SK-N-SH (cell line): Measurements from ENCODE around the gene RPS6KA2. TPM values are rescaled to one million over a fixed set of nuclear protein-coding genes. Genes with fewer than 3 reads are reported as not detected.

Experiments
- CTCF ChIA-PET: fragments of 300-600, 350-600 bp; formaldehyde crosslinking; extraction: SDS; loops from one replicate; lab custom pipeline; 2021; lab: Yijun Ruan, JAX
- POLR2A ChIA-PET: fragments of 350-600 bp; sonication (Branson Sonifier 250); formaldehyde crosslinking; extraction: SDS; loops from one replicate; lab custom pipeline; 2020; ENCODE audit warnings: antibody characterized with exemption, inconsistent platforms; lab: Yijun Ruan, JAX
- DNase-seq: peaks from one replicate; pipeline ENCODE4 v3.0.0; 2012
- H2AFZ ChIP-seq: fragments of 200-600 bp; sonication (generic); 2 replicates; pipeline ENCODE4 v1.8.1; 2016; ENCODE audit warnings: antibody characterized with exemption, mild to moderate bottlenecking, low read depth
- H3F3A ChIP-seq: fragments of 200-600 bp; sonication (generic); replicated peaks from 2 replicates; pipeline ENCODE3; 2016; ENCODE audit warnings: antibody characterized with exemption, mild to moderate bottlenecking; ENCODE audit not compliant: insufficient read depth
- H3K27ac ChIP-seq, 2 experiments: fragments of 200-500 bp in 1 of 2; fragments of 200-600 bp in 1 of 2; sonication (Bioruptor generic) in 1 of 2; sonication (generic), shearing (Covaris generic) in 1 of 2; 2 replicates each; pipeline versions ENCODE4 v1.5.1 to v1.6.1; 2014 to 2016; ENCODE audit warnings: low read depth in 2 of 2, inconsistent platforms in 1 of 2, low read length in 1 of 2, mild to moderate bottlenecking in 1 of 2, mixed read lengths in 1 of 2
- H3K27me3 ChIP-seq: fragments of 200-600 bp; sonication (generic), shearing (Covaris generic); 2 replicates; pipeline ENCODE4 v1.6.1; 2016; ENCODE audit warnings: mixed run types; ENCODE audit not compliant: insufficient read depth
- H3K36me3 ChIP-seq, 2 experiments: fragments of 200-500 bp in 1 of 2; fragments of 200-600 bp in 1 of 2; sonication (Bioruptor generic) in 1 of 2; sonication (generic) in 1 of 2; replicated peaks in 1 of 2; 2 replicates each; pipeline versions ENCODE3 to v1.5.1; 2014 to 2016; ENCODE audit warnings: low read length in 1 of 2, mild to moderate bottlenecking in 1 of 2; ENCODE audit not compliant: insufficient read depth in 2 of 2, control insufficient read depth in 1 of 2
- H3K4me1 ChIP-seq, 2 experiments: fragments of 200-500 bp in 1 of 2; fragments of 200-600 bp in 1 of 2; sonication (Bioruptor generic) in 1 of 2; sonication (generic), shearing (Covaris generic) in 1 of 2; 2 replicates each; pipeline versions ENCODE4 v1.5.1 to v1.6.1; 2014 to 2016; ENCODE audit warnings: low read depth in 1 of 2, low read length in 1 of 2, mixed run types in 1 of 2; ENCODE audit not compliant: insufficient read depth in 2 of 2, control insufficient read depth in 1 of 2
- H3K4me2 ChIP-seq: fragments of 200-600 bp; sonication (generic), shearing (Covaris generic); 2 replicates; pipeline ENCODE4 v1.6.1; 2017; ENCODE audit warnings: mixed run types
- H3K4me3 ChIP-seq, 2 experiments: fragments of 200-500 bp in 1 of 2; fragments of 200-600 bp in 1 of 2; sonication (Bioruptor generic) in 1 of 2; sonication (generic), shearing (Covaris generic) in 1 of 2; 2 replicates each; pipeline versions ENCODE4 v1.5.1 to v1.8.1; 2014 to 2016; ENCODE audit warnings: low read depth in 2 of 2, inconsistent platforms in 1 of 2, low read length in 1 of 2, mild to moderate bottlenecking in 1 of 2, mixed read lengths in 1 of 2, moderate library complexity in 1 of 2
- H3K79me2 ChIP-seq: fragments of 200-600 bp; sonication (generic); 2 replicates; pipeline ENCODE4 v1.8.1; 2017; ENCODE audit warnings: mild to moderate bottlenecking; ENCODE audit not compliant: insufficient read depth
- H3K9ac ChIP-seq: fragments of 200-600 bp; sonication (generic); 2 replicates; pipeline ENCODE4 v1.6.1; 2017; ENCODE audit warnings: mixed run types
- H3K9me2 ChIP-seq: fragments of 200-600 bp; sonication (generic); 2 replicates; pipeline ENCODE4 v1.6.1; 2017; ENCODE audit warnings: mixed run types
- H3K9me3 ChIP-seq: fragments of 200-600 bp; sonication (generic); 2 replicates; pipeline ENCODE4 v1.6.1; 2017; ENCODE audit warnings: mixed run types, mild to moderate bottlenecking, moderate library complexity
- H4K20me1 ChIP-seq: fragments of 200-600 bp; sonication (generic); 2 replicates; pipeline ENCODE4 v1.6.1; 2017; ENCODE audit warnings: mild to moderate bottlenecking, mixed run types; ENCODE audit not compliant: insufficient read depth
- EZH2phosphoT487 ChIP-seq: fragments of 200-600 bp; sonication (generic); IDR thresholded peaks from 2 replicates; pipeline ENCODE4 v1.6.1; 2017; ENCODE audit warnings: low read depth, mixed run types, mild to moderate bottlenecking, antibody characterized with exemption, moderate library complexity, borderline replicate concordance
- FOSL2 ChIP-seq: IDR thresholded peaks from 2 replicates; pipeline ENCODE4 v1.4.0; 2012; ENCODE audit warnings: low read depth, mild to moderate bottlenecking, moderate library complexity, borderline replicate concordance
- FOXJ3 ChIP-seq: sonication (generic); formaldehyde crosslinking; IDR thresholded peaks from 2 replicates; pipeline ENCODE4 v1.5.1; 2020; ENCODE audit warnings: mild to moderate bottlenecking, missing genetic modification reagents
- GATA2 ChIP-seq: sonication (generic); formaldehyde crosslinking; IDR thresholded peaks from 2 replicates; pipeline ENCODE4 v1.5.0; 2020; ENCODE audit warnings: mild to moderate bottlenecking, missing genetic modification reagents
- JUND ChIP-seq: IDR thresholded peaks from 2 replicates; pipeline ENCODE4 v1.4.0; 2012
- MXI1 ChIP-seq: IDR thresholded peaks from 2 replicates; pipeline ENCODE4 v1.6.1; 2012; ENCODE audit warnings: mild to moderate bottlenecking, low read depth, low read length, improper control_type of control experiment
- RCOR1 ChIP-seq: fragments of 150-350 bp; IDR thresholded peaks from 2 replicates; pipeline ENCODE4 v1.6.1; 2017; ENCODE audit warnings: antibody characterized with exemption, low read length
- RFX5 ChIP-seq: IDR thresholded peaks from 2 replicates; pipeline ENCODE4 v1.6.1; 2012; ENCODE audit warnings: mild to moderate bottlenecking, improper control_type of control experiment, low read length
- RXRA ChIP-seq: IDR thresholded peaks from 2 replicates; pipeline ENCODE4 v1.4.0; 2012; ENCODE audit warnings: low read depth, mild to moderate bottlenecking, borderline replicate concordance
- SIN3A ChIP-seq: IDR thresholded peaks from 2 replicates; pipeline ENCODE4 v1.6.1; 2012; ENCODE audit warnings: low read depth, mild to moderate bottlenecking, low read length, moderate library complexity, borderline replicate concordance
- TAF1 ChIP-seq: IDR thresholded peaks from 2 replicates; pipeline ENCODE4 v1.6.1; 2012; ENCODE audit warnings: low read depth, mild to moderate bottlenecking, low read length, moderate library complexity, borderline replicate concordance
- TEAD4 ChIP-seq: IDR thresholded peaks from 2 replicates; pipeline ENCODE4 v1.4.0; 2012; ENCODE audit warnings: mild to moderate bottlenecking, borderline replicate concordance; ENCODE audit not compliant: insufficient read depth
- WGBS: methylation state at CpG from one replicate; pipeline ENCODE4 v1.1.6; 2017; ENCODE audit warnings: low lambda C conversion rate; 5-methylcytosine and 5-hydroxymethylcytosine counted together
- polyA plus RNA-seq, 3 experiments: library from polyadenylated mRNA; depleted of rRNA; stranded (reverse); fragments of >200 nt; gene quantifications; 2 replicates each; pipeline ENCODE4 v1.2.3, GENCODE V29; 2012
- TF ChIP-seq, protein P1 (sequence below): fragments of 150-350 bp; IDR thresholded peaks from 2 replicates; pipeline ENCODE4 v1.6.1; 2016; ENCODE audit warnings: mild to moderate bottlenecking, low read depth, low read length
- TF ChIP-seq, protein P2 (sequence below): fragments of 150-350 bp; IDR thresholded peaks from 2 replicates; pipeline ENCODE4 v1.6.1; 2017; ENCODE audit warnings: antibody characterized with exemption, low read length, low read depth, borderline replicate concordance

Gene RPS6KA2
- polyA plus RNA-seq, 1 of the 3 experiments (the other 2 are of a cell fraction), result 59.5 TPM

DNA sequence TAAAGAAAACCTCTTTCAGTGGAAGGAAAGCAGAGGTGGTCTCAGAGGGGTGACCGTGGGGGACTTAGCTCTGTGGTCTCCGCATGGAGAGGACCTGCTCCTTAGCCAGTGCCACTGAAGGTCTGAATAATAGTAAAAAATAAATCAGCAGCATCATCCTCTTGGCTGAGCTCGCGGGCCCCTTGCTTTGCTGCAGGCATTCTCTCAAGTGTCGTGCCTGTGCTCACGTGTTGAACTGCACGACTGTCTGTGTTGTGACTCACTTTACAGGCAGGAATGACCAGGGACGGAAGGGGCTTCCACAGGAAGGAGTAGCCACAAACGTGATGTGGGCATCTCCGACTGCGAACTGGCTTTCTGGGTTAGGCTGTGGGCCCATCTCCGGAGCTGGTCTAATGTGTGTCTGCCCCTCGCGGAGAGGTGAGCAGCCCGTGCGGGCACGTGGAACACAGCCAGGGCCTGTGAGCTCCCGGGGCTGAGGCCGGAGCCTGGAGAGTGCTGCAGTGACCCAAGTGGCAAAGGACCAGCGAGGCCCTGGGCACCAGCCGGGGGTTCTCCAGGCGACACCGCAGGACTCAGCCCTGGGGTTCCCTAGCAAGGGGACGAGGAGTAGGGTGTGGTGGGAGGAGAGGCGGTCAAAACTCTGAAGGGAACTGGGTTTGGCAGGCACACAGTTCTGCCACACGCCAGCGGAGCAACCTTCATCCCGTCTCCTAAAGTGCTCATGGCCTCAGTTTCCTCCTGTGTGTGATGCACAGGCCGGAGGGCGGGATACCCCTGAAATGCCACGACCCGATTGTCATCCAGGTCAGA is 129.8 kb downstream of the RPS6KA2 start:
- no peaks in the 10 kb centered on the region for H3F3A ChIP-seq
- no peaks in the 10 kb centered on the region for H3K9me3 ChIP-seq
- no peak for TF ChIP-seq TAF1
- no peak for TF ChIP-seq SIN3A
- TF ChIP-seq JUND, result no peak
- no peak for TF ChIP-seq MXI1
- no peak for TF ChIP-seq FOXJ3 (CRISPR knock-in tag)
- no peak for TF ChIP-seq TEAD4
- TF ChIP-seq RXRA, result no peak
- TF ChIP-seq, protein P1, sequence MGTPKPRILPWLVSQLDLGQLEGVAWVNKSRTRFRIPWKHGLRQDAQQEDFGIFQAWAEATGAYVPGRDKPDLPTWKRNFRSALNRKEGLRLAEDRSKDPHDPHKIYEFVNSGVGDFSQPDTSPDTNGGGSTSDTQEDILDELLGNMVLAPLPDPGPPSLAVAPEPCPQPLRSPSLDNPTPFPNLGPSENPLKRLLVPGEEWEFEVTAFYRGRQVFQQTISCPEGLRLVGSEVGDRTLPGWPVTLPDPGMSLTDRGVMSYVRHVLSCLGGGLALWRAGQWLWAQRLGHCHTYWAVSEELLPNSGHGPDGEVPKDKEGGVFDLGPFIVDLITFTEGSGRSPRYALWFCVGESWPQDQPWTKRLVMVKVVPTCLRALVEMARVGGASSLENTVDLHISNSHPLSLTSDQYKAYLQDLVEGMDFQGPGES, result no peak
- TF ChIP-seq, protein P2, sequence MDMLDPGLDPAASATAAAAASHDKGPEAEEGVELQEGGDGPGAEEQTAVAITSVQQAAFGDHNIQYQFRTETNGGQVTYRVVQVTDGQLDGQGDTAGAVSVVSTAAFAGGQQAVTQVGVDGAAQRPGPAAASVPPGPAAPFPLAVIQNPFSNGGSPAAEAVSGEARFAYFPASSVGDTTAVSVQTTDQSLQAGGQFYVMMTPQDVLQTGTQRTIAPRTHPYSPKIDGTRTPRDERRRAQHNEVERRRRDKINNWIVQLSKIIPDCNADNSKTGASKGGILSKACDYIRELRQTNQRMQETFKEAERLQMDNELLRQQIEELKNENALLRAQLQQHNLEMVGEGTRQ, result no peak
- TF ChIP-seq RCOR1, result no peak
- no peak for TF ChIP-seq GATA2 (CRISPR knock-in tag)
- TF ChIP-seq EZH2phosphoT487, result no peak
- TF ChIP-seq RFX5, result no peak
- H3K9me2 ChIP-seq, result no peaks in the 10 kb centered on the region
- no peaks in the 10 kb centered on the region for H3K27me3 ChIP-seq
- H3K9ac ChIP-seq, result no peak overlapping the region
- ChIA-PET CTCF (no interaction called here), POLR2A (no interaction called here)
- H3K27ac ChIP-seq, result no peak overlapping the region; a peak in 1 of 4 replicates
- no peak overlapping the region for H2AFZ ChIP-seq
- no peak overlapping the region for H3K4me2 ChIP-seq
- no peaks in the 10 kb centered on the region for H4K20me1 ChIP-seq
- peaks cover 5 to 82% of the 10 kb centered on the region in 2 experiments for H3K36me3 ChIP-seq
- H3K79me2 ChIP-seq, result no peaks in the 10 kb centered on the region
- H3K4me3 ChIP-seq, result no peak overlapping the region
- DNase-seq, result no peak
- WGBS, result 92% methylated on average over 25 of the region's 32 CpGs
- H3K4me1 ChIP-seq, result peaks cover 0 to 63% of the 10 kb centered on the region in 2 experiments; a peak in 2 of 4 replicates

DNA sequence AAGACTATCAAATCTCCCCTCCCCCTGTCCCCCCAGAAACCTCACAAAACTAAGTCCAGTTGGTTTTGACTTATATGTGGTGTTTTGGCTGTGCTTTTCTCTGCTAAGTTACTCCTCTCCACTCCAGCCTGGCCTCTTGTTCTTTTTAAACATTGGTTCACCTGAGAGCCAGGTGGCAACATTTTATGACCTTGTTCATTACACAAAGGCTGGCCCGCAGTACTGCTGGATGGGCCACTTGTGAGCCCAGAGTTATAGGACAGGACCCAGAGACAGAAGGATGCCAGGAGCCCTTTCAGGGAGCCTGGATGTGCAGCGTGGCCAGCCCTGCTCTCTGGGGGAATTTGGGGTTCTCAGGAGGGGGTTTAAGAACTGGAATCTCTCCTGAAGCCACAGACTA is 130.6 kb downstream of the RPS6KA2 start:
- H3K27me3 ChIP-seq, result no peaks in the 10 kb centered on the region
- H3F3A ChIP-seq, result no peaks in the 10 kb centered on the region
- no peak overlapping the region for H3K4me3 ChIP-seq
- no peak for TF ChIP-seq FOSL2
- TF ChIP-seq RXRA, result no peak
- no peak for TF ChIP-seq GATA2 (CRISPR knock-in tag)
- H3K27ac ChIP-seq, result no peak overlapping the region
- peaks cover 7 to 80% of the 10 kb centered on the region in 2 experiments for H3K36me3 ChIP-seq
- H2AFZ ChIP-seq, result no peak overlapping the region
- 93% methylated on average over 2 of the region's 2 CpGs for WGBS
- H3K9ac ChIP-seq, result no peak overlapping the region
- ChIA-PET POLR2A (no interaction called here), CTCF (no interaction called here)
- DNase-seq, result no peak
- H3K79me2 ChIP-seq, result no peaks in the 10 kb centered on the region
- H3K4me2 ChIP-seq, result no peak overlapping the region
- H3K9me2 ChIP-seq, result no peaks in the 10 kb centered on the region
- H3K9me3 ChIP-seq, result no peaks in the 10 kb centered on the region
- H3K4me1 ChIP-seq, result peaks cover 0 to 62% of the 10 kb centered on the region in 2 experiments; a peak in 2 of 4 replicates
- no peaks in the 10 kb centered on the region for H4K20me1 ChIP-seq
